ENCODE data around the gene SENP6.

GRCh38 chr6:75623491-75623890, 21.8 kb downstream of the SENP6 start:
- TF ChIP-seq POLR2AphosphoS5 (IDR thresholded peaks at IDR 0.05) (no peak), POLR2A (IDR thresholded peaks at IDR 0.05) (no peak)
